HG03469 (cell line): ENCODE data around the gene SPOCK1.

Experiments used
- ATAC-seq: cut with Tn5 transposase; IDR thresholded peaks from one replicate; pipeline ENCODE4 v1.9.1; 2021; ENCODE audit warnings: mild to moderate bottlenecking, moderate library complexity, moderate number of reproducible peaks; ENCODE audit not compliant: unreplicated experiment

The SPOCK1 gene

GRCh38 chr5:137206030-137206715, 293.0 kb downstream of the SPOCK1 start:
- no peak for ATAC-seq

- no peak for ATAC-seq
These were observed 293.7 kb downstream of the SPOCK1 start for GRCh38 chr5:137205231-137206027.

DNA sequence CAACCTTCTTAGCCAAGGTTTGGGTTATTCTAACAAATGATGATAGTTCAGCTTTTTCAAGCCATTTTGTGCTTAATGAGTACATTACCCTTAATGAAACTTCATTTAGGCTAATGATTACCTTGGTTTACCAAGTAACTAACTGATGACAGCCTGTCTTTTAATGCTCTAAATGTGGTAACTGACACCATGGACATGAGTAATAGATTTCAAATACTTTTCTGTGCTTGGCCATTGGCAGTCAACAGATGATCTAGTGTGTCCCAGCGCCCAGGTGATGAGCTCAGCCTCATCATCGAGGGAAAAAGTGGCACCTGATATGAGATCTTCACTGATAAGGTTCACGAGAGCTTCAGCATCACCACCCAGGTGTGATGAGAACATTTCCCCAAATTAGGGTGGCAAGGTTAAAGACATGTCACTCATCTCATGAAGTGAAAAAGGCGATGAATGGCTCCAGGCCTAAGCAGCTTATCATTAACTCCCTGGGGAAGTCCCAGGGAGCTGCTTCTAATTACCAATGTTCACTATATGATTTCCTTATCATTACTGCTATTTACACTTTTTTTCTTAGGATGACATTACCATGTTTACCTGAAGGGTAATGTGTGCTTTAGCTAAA, 296.0 kb downstream of the SPOCK1 start:
- ATAC-seq: no peak

GRCh38 chr5:137201876-137202275, 297.2 kb downstream of the SPOCK1 start:
- no peak for ATAC-seq

DNA sequence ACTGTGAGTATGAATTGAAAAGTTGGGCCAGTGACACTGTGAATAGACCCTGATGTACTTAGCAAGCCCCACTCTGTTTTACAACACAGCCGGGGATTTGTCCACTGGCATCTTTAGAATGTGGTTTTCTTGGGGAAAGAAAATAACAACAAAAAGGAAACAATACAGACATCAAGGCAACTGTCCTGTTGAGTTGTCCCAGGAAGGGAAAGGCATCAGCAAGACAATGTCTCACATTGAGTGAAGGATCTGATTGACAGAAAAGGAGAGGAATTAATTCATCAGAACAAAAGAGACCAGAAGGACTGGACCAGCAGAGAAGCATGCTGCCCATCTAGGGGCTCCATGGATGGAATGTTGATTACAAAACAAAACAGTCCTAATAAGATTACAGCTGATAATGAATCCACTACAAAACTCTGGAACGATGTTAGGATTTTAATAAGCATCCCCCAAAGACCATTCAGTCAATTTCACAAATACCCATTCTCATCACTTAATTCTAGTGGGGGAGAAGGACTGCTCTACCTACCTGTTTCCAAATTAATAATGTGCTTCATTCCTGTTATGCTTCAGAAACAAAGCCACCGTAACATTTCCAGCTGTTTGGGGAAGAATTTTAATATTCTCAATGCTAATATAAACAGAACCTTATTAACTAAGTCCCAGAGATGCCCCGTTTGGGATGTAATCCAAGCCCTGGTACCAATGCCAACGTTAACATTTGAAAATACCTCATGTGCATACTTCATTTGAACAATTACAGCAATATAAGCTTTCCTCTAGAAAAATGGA, 298.0 kb downstream of the SPOCK1 start:
- no peak for ATAC-seq

DNA sequence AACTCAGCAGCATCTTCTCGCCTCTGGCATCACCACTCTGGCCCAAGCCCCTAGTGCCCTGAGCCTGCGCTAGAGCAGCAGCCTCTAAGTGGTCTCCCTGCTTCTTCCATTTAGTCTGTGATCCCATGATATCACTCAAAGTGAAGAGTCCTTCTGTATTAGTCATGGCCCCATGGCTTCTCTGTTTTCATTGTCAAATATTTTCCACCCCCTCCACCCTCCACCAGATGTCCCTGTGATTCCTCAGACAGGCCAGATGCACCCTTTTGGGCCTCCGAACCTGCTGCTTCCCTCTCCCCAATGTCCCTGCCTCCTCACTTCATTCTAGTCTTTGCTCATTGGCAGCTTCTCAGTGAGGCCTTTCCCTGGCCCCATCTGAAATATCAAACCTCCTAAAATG, 299.2 kb downstream of the SPOCK1 start:
- no peak for ATAC-seq

- no peak for ATAC-seq
These were observed 299.9 kb downstream of the SPOCK1 start for GRCh38 chr5:137199201-137199600.

GRCh38 chr5:137195483-137195882, 303.6 kb downstream of the SPOCK1 start:
- no peak for ATAC-seq

DNA sequence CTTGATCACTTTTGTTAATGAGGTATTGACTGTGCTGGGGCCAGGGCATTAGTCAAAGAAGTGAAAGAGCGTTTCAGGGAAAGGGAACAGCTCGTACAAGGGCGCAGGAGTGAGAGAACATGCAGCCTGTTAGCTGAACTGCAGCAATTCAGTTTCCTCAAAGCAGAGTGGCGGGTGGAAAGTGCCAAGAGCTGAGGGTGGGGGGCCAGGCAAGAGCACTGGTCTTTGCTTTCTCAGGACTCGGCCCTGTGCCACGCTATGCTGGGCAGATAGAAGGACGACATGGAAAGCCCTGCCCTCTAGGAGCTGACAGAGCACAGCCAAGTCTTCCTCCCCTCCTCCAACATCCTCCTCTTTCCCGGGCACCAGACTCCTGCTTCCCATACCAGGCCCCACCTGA, 304.8 kb downstream of the SPOCK1 start:
- no peak for ATAC-seq

- no peak for ATAC-seq
These were observed 306.8 kb downstream of the SPOCK1 start for GRCh38 chr5:137192293-137192743.

DNA sequence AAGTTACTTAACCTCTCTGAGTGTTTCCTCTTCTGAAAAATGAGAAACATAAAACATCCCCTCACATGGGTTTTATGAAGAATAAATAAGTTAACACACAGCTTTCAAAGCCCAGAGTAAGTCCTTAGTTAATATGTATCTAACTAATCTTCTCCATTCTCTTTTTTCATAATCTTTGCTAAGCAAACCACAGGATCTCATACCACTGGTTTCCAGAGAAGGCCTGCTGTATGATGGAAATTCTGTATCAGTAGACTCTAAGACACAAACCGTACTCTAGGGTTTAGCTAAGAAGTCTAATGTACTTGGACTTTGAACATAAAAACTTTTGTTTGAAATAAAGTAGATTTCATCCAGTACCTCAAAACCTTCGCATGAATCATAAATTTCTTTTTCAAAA, 307.9 kb downstream of the SPOCK1 start:
- no peak for ATAC-seq

- ATAC-seq: no peak
These were observed 308.7 kb downstream of the SPOCK1 start for GRCh38 chr5:137190441-137190840.

- no peak for ATAC-seq
These were observed 309.1 kb downstream of the SPOCK1 start for GRCh38 chr5:137190031-137190430.

DNA sequence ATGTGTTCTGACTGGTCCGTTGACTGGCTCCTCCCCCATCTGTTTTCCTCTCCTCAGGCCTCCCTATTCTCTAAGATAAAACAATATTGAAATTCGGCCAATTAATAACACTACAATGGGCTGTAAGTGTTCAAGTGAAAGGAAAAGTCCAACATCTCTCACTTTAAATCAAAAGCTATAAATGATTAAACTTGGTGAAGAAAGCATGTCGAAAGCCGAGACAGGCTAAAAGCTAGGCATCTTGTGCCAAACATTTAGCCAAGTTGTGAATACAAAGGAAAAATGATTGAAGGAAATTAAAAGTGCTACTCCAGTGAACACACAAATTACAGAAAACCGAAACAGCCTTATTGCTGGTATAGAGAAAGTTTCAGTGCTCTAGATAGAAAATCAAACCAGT, 310.6 kb downstream of the SPOCK1 start:
- ATAC-seq: no peak

GRCh38 chr5:137186759-137187461, 312.2 kb downstream of the SPOCK1 start:
- ATAC-seq: no peak

- no peak for ATAC-seq
These were observed 313.9 kb downstream of the SPOCK1 start for GRCh38 chr5:137185193-137185592.

DNA sequence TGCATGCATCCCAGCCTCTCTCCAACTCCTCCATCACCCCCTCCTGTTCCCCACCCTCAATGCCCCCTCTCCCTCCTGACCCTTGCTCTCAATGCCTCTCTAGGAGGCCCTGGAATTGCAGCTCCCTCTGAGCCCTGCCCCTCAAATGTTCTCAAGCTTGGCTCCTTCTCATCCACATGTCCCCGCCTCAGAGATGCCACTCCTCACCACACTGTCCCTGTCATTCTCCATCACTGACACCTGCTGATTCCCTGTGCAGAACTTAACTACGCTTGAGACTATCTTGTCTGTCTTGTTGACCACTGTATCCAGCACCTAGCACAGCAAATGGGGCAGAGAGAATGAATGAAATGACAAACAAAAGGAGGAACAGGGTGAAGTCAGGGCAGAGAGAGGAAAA, 314.4 kb downstream of the SPOCK1 start:
- no peak for ATAC-seq

DNA sequence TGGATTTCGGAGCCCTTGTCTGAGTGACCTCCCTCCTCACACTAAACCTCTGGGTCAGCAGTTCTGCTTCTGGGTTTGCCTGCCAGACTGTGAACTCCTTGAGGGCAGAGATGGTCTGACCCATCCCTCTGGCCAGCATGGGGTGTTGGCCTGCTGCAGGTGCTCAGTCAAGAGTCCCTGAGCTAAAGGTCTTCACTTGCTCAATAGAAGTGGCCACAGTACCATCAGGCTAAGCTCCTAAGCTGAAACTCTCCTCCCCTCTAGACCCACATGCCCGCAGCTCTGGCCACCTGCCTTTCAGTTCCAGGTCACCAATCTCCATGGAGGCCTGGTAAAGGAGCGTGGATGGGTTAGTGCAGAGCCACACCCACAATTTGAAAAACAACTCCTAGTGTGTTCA, 316.6 kb downstream of the SPOCK1 start:
- ATAC-seq: no peak

DNA sequence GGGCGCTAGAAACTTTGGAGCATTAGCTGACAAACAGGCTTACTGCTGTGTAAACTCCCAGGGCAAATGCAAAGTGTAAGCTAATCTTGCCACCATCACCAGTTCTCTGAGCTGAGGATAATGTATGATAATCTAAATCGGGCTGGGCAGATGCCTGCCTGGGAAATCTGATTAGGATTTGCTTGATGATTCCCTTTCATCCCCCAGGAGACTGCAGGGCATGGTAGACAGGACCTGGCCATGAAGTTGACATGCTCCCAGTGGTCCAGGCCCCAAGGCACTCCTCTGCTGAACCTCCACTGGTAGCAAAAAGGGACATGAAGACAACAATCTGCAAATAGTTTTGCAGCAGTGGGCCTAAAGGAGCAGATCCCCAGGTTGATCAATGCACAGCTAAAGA, 317.5 kb downstream of the SPOCK1 start:
- no peak for ATAC-seq

DNA sequence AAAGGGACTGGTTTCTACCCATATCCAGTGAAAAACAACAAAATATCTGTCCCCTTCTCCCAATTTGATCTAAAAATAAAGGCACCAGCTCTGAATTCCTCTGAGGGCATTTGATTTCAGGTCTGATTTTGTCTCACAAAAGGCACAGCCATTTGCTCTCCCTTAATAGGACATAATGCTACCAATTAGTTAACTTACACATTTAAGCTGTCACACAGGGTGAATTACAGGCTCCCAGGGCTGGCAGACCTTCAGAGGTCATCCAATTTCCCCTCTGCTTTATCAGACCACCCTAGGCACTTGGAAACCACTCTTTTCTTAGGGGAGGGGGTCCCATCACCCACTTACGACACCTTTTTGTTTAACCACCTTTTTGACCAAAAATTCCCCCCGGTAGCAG, 319.9 kb downstream of the SPOCK1 start:
- no peak for ATAC-seq

GRCh38 chr5:137176609-137177008, 322.5 kb downstream of the SPOCK1 start:
- no peak for ATAC-seq
